ENCODE results near the gene TRDMT1. TPM values are rescaled to one million over a fixed set of nuclear protein-coding genes. Genes with fewer than 3 reads are reported as not detected.

Gene TRDMT1
- total RNA-seq, 1 experiment from 2014 or later: 8.3 TPM

- DNase-seq: no peak
- H3K36me3 ChIP-seq (ENCODE audit: insufficient read depth, low read length): no peaks in the 10 kb centered on the region
- no peak overlapping the region for H3K27ac ChIP-seq (ENCODE audit: low read length)
- no peak overlapping the region for H2AFZ ChIP-seq (ENCODE audit: low read length)
- peaks cover 18% of the 10 kb centered on the region for H3K4me1 ChIP-seq (ENCODE audit: low read length)
- H3K9ac ChIP-seq (ENCODE audit: low read length): no peak overlapping the region
- no peaks in the 10 kb centered on the region for H3K27me3 ChIP-seq (ENCODE audit: low read length)
- no peaks in the 10 kb centered on the region for H4K20me1 ChIP-seq (ENCODE audit: insufficient read depth, low read depth, low read length)
- H3K9me2 ChIP-seq (replicated peaks; ENCODE audit: insufficient read depth, low read length): no peaks in the 10 kb centered on the region; the same call in 1 of the 2 replicates
- H3K79me2 ChIP-seq (ENCODE audit: low read length): no peaks in the 10 kb centered on the region
- H3K9me3 ChIP-seq (ENCODE audit: low read length): no peaks in the 10 kb centered on the region
- H3K4me3 ChIP-seq (ENCODE audit: low read length): no peak overlapping the region
- no peak overlapping the region for H3K4me2 ChIP-seq (ENCODE audit: low read depth, low read length, poor library complexity, severe bottlenecking)
Observed at GRCh38 chr10:17199351-17199804, 2.1 kb downstream of the TRDMT1 start.

DNA sequence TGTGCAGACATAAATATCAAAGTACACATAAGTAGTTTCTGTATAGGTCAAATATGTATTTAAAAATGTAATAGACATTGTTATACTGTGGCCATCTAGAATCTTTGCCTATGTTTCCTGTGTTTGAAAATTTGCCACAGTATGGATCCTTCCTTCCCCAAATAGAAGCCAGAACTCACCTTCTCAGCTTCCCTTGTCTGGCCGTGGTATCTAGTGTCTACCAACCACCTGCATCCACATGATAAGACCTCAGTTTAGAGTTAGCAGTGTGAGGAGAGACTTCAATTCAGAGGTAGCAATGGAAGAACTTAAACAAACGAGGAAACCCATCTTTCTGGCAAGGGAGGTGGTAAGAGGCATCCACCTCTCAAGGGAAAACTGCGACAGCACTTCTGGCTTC is 4.9 kb downstream of the TRDMT1 start:
- Histone ChIP-seq H3K9me2 (replicated peaks; ENCODE audit: insufficient read depth, low read length) (no peaks in the 10 kb centered on the region), H3K9ac (ENCODE audit: low read length) (no peak overlapping the region), H3K27ac (ENCODE audit: low read length) (no peak overlapping the region), H3K79me2 (ENCODE audit: low read length) (no peaks in the 10 kb centered on the region), H2AFZ (ENCODE audit: low read length) (no peak overlapping the region), H3K36me3 (ENCODE audit: insufficient read depth, low read length) (no peaks in the 10 kb centered on the region), H4K20me1 (ENCODE audit: insufficient read depth, low read depth, low read length) (peaks cover 6% of the 10 kb centered on the region; the same call in 1 of the 2 replicates), H3K4me3 (ENCODE audit: low read length) (no peak overlapping the region), H3K4me2 (ENCODE audit: low read depth, low read length, poor library complexity, severe bottlenecking) (no peak overlapping the region), H3K4me1 (ENCODE audit: low read length) (peaks cover 13% of the 10 kb centered on the region), H3K27me3 (ENCODE audit: low read length) (no peaks in the 10 kb centered on the region), H3K9me3 (ENCODE audit: low read length) (no peaks in the 10 kb centered on the region)
- no peak for DNase-seq

DNA sequence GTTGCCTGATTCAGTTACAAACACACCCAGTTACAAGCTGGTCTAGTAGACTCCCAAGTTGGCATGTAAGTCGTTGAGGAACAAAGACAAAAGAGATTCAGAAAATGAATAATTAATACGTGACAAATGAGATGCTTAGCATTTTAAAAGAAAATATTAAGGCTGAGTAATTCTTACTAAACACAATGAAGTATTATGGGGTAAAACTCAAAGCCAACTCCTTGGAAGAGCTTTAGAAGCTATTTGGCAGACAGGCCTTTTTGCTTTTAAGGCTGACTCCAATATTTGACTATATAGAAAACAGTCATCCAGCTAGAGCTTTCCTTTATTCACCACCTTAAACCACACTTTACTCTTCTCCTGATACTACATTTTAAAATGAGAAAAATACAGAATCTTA is 5.4 kb downstream of the TRDMT1 start:
- no peaks in the 10 kb centered on the region for H3K9me3 ChIP-seq (ENCODE audit: low read length)
- H4K20me1 ChIP-seq (ENCODE audit: insufficient read depth, low read depth, low read length): peaks cover 11% of the 10 kb centered on the region; the same call in 1 of the 2 replicates
- H3K9ac ChIP-seq (ENCODE audit: low read length): no peak overlapping the region
- no peaks in the 10 kb centered on the region for H3K79me2 ChIP-seq (ENCODE audit: low read length)
- H3K4me1 ChIP-seq (ENCODE audit: low read length): peaks cover 12% of the 10 kb centered on the region
- no peaks in the 10 kb centered on the region for H3K9me2 ChIP-seq (replicated peaks; ENCODE audit: insufficient read depth, low read length)
- no peak overlapping the region for H3K4me2 ChIP-seq (ENCODE audit: low read depth, low read length, poor library complexity, severe bottlenecking)
- no peak overlapping the region for H3K27ac ChIP-seq (ENCODE audit: low read length)
- no peak overlapping the region for H3K4me3 ChIP-seq (ENCODE audit: low read length)
- no peaks in the 10 kb centered on the region for H3K27me3 ChIP-seq (ENCODE audit: low read length)
- H3K36me3 ChIP-seq (ENCODE audit: insufficient read depth, low read length): no peaks in the 10 kb centered on the region
- H2AFZ ChIP-seq (ENCODE audit: low read length): no peak overlapping the region
- DNase-seq: no peak

DNA sequence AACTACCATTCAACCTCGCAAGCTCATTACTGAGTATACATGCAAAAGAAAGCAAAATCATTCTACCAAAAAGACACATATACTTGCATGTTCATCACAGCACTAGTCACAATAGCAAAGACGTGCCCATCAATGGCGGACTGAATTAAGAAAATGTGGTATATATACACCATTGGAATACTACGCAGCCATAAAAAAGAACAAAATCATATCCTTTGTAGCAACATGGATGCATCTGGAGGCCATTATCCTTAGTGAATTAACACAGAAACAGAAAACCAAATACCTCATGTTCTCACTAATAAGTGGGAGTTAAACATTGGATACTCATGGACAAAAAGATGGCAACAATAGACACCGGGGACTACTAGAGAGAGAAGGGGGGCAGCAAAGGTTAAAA is 6.4 kb downstream of the TRDMT1 start:
- Histone ChIP-seq H3K4me3 (ENCODE audit: low read length) (no peak overlapping the region), H3K79me2 (ENCODE audit: low read length) (no peaks in the 10 kb centered on the region), H3K27me3 (ENCODE audit: low read length) (no peaks in the 10 kb centered on the region), H3K9me3 (ENCODE audit: low read length) (no peaks in the 10 kb centered on the region), H4K20me1 (ENCODE audit: insufficient read depth, low read depth, low read length) (peaks cover 11% of the 10 kb centered on the region; the same call in 1 of the 2 replicates), H2AFZ (ENCODE audit: low read length) (no peak overlapping the region), H3K4me1 (ENCODE audit: low read length) (peaks cover 2% of the 10 kb centered on the region), H3K27ac (ENCODE audit: low read length) (no peak overlapping the region), H3K36me3 (ENCODE audit: insufficient read depth, low read length) (no peaks in the 10 kb centered on the region), H3K4me2 (ENCODE audit: low read depth, low read length, poor library complexity, severe bottlenecking) (no peak overlapping the region), H3K9me2 (replicated peaks; ENCODE audit: insufficient read depth, low read length) (no peaks in the 10 kb centered on the region), H3K9ac (ENCODE audit: low read length) (no peak overlapping the region)
- no peak for DNase-seq

- no peak overlapping the region for H2AFZ ChIP-seq (ENCODE audit: low read length)
- no peak overlapping the region for H3K4me2 ChIP-seq (ENCODE audit: low read depth, low read length, poor library complexity, severe bottlenecking)
- DNase-seq: no peak
- H3K36me3 ChIP-seq (ENCODE audit: insufficient read depth, low read length): no peaks in the 10 kb centered on the region
- no peak overlapping the region for H3K27ac ChIP-seq (ENCODE audit: low read length)
- H3K9me2 ChIP-seq (replicated peaks; ENCODE audit: insufficient read depth, low read length): no peaks in the 10 kb centered on the region
- no peaks in the 10 kb centered on the region for H3K9me3 ChIP-seq (ENCODE audit: low read length)
- no peaks in the 10 kb centered on the region for H3K27me3 ChIP-seq (ENCODE audit: low read length)
- H3K9ac ChIP-seq (ENCODE audit: low read length): no peak overlapping the region
- no peaks in the 10 kb centered on the region for H3K4me1 ChIP-seq (ENCODE audit: low read length)
- peaks cover 14% of the 10 kb centered on the region; the same call in 1 of the 2 replicates for H4K20me1 ChIP-seq (ENCODE audit: insufficient read depth, low read depth, low read length)
- H3K79me2 ChIP-seq (ENCODE audit: low read length): no peaks in the 10 kb centered on the region
- H3K4me3 ChIP-seq (ENCODE audit: low read length): no peak overlapping the region
Observed at GRCh38 chr10:17190602-17191001, 10.9 kb downstream of the TRDMT1 start.

DNA sequence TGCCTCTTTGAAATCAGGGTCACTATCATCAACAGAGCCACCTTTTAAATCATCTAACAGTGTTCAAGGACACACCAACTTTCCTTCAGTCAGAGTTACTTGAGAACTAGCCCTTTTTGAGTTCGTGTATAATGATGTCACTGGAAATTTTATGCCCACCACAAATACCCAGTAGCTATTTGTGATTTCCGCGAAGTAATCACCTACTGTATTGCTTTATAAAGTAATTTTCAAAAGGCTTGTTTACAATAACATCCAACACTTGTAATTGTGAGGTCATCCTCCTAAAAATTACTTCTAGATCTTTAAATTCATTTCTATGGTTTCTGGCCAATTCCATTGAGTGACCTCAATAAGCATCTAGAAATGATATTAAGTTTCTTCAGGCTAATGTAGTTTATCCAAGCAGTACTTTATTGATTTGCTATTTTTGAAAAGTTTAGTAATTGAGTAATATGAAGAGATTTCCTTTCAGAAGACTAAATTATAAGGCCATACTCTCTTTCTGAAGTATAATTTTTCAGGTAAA is 12.8 kb downstream of the TRDMT1 start:
- Histone ChIP-seq H3K79me2 (ENCODE audit: low read length) (no peaks in the 10 kb centered on the region), H3K9ac (ENCODE audit: low read length) (no peak overlapping the region), H2AFZ (ENCODE audit: low read length) (no peak overlapping the region), H4K20me1 (ENCODE audit: insufficient read depth, low read depth, low read length) (peaks cover 18% of the 10 kb centered on the region; the same call in 1 of the 2 replicates), H3K4me3 (ENCODE audit: low read length) (no peak overlapping the region), H3K9me2 (replicated peaks; ENCODE audit: insufficient read depth, low read length) (no peaks in the 10 kb centered on the region), H3K4me1 (ENCODE audit: low read length) (no peaks in the 10 kb centered on the region), H3K36me3 (ENCODE audit: insufficient read depth, low read length) (no peaks in the 10 kb centered on the region), H3K4me2 (ENCODE audit: low read depth, low read length, poor library complexity, severe bottlenecking) (no peak overlapping the region), H3K27ac (ENCODE audit: low read length) (no peak overlapping the region), H3K27me3 (ENCODE audit: low read length) (no peaks in the 10 kb centered on the region), H3K9me3 (ENCODE audit: low read length) (no peaks in the 10 kb centered on the region)
- no peak for DNase-seq

DNA sequence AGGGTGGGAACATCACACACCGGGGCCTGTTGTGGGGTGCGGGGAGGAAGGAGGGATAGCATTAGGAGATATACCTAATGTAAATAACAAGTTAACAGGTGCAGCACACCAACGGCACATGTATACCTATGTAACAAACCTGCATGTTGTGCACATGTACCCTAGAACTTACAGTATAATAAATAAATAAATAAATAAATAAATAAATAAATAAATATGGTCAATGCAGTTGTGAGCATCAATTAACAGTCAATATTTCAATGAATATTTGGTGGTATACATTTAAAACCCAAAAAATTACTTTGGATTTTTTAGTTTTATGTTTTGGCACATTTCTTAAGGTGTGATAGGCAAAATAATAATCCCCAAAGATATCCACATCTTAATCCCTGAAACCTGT is 15.6 kb downstream of the TRDMT1 start:
- Histone ChIP-seq H3K9me3 (ENCODE audit: low read length) (no peaks in the 10 kb centered on the region), H3K36me3 (ENCODE audit: insufficient read depth, low read length) (no peaks in the 10 kb centered on the region), H2AFZ (ENCODE audit: low read length) (no peak overlapping the region), H3K4me2 (ENCODE audit: low read depth, low read length, poor library complexity, severe bottlenecking) (no peak overlapping the region), H3K4me1 (ENCODE audit: low read length) (no peaks in the 10 kb centered on the region), H3K27ac (ENCODE audit: low read length) (no peak overlapping the region), H3K27me3 (ENCODE audit: low read length) (no peaks in the 10 kb centered on the region), H3K4me3 (ENCODE audit: low read length) (no peak overlapping the region), H4K20me1 (ENCODE audit: insufficient read depth, low read depth, low read length) (peaks cover 7% of the 10 kb centered on the region; the same call in 1 of the 2 replicates), H3K9me2 (replicated peaks; ENCODE audit: insufficient read depth, low read length) (no peaks in the 10 kb centered on the region), H3K79me2 (ENCODE audit: low read length) (no peaks in the 10 kb centered on the region), H3K9ac (ENCODE audit: low read length) (no peak overlapping the region)
- no peak for DNase-seq

DNA sequence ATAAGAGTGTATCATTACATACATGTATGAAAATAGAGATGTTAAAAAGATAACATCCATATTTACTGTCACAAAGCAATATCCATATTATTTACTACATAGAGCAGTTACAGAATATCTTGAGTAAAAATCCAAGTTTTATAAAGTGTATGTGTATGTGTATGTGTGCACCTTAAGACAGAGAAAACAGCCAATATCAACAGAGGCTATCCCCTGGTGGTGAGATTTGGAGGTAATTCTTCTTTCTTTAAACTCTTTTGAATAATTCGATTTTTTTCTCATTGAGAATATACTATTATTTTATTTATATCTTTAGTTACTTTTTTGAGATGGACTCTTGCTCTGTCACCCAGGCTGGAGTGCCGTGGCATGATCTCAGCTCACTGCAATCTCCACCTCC is 18.4 kb downstream of the TRDMT1 start:
- H3K36me3 ChIP-seq (ENCODE audit: insufficient read depth, low read length): no peaks in the 10 kb centered on the region
- no peak overlapping the region for H3K4me3 ChIP-seq (ENCODE audit: low read length)
- peaks cover 7% of the 10 kb centered on the region; the same call in 1 of the 2 replicates for H4K20me1 ChIP-seq (ENCODE audit: insufficient read depth, low read depth, low read length)
- no peaks in the 10 kb centered on the region for H3K27me3 ChIP-seq (ENCODE audit: low read length)
- H3K4me2 ChIP-seq (ENCODE audit: low read depth, low read length, poor library complexity, severe bottlenecking): no peak overlapping the region
- no peak overlapping the region for H2AFZ ChIP-seq (ENCODE audit: low read length)
- no peaks in the 10 kb centered on the region for H3K9me3 ChIP-seq (ENCODE audit: low read length)
- H3K4me1 ChIP-seq (ENCODE audit: low read length): no peaks in the 10 kb centered on the region
- no peak overlapping the region for H3K27ac ChIP-seq (ENCODE audit: low read length)
- no peak for DNase-seq
- H3K79me2 ChIP-seq (ENCODE audit: low read length): no peaks in the 10 kb centered on the region
- H3K9ac ChIP-seq (ENCODE audit: low read length): no peak overlapping the region
- H3K9me2 ChIP-seq (replicated peaks; ENCODE audit: insufficient read depth, low read length): no peaks in the 10 kb centered on the region
